Myocyte (in vitro differentiated cells): ENCODE measurements around the gene KRTAP10-6. TPM values are rescaled to one million over a fixed set of nuclear protein-coding genes. Genes with fewer than 3 reads are reported as not detected.
"Not testable (repeated sequence)": the region's sequence is repeated elsewhere in the genome, so short reads cannot be mapped to it uniquely, and the experiment has no call there.

Experiments used
- DNase-seq: peaks from one replicate; pipeline ENCODE4 v3.0.0-alpha.2; 2012; ENCODE audit warnings: low read depth
- total RNA-seq: library from RNA; depleted of rRNA; stranded (reverse); fragments of >200 nt; gene quantifications from 2 replicates; pipeline ENCODE4 v1.2.3, GENCODE V29; 2014

KRTAP10-6 gene
- total RNA-seq, 1 donor from 2014 or later, result not detected

- no peak for DNase-seq
Observed at GRCh38 chr21:44579056-44579832, 13.1 kb downstream of the KRTAP10-6 start.

- no peak for DNase-seq
Observed at GRCh38 chr21:44578371-44579055, 13.8 kb downstream of the KRTAP10-6 start.

- no peak for DNase-seq
Observed at GRCh38 chr21:44576025-44576420, 16.3 kb downstream of the KRTAP10-6 start.

- no peak for DNase-seq
Observed at GRCh38 chr21:44575307-44576024, 16.8 kb downstream of the KRTAP10-6 start.

GRCh38 chr21:44574457-44575306 lies 17.6 kb downstream of the KRTAP10-6 start:
- DNase-seq, result no peak

- not testable (repeated sequence) for DNase-seq
Observed at GRCh38 chr21:44573630-44574456, 18.5 kb downstream of the KRTAP10-6 start, which contains the start of gene KRTAP10-4. Gene KRTAP10-4, plus strand, starts transcription at chr21:44573729. Its CDS starts 30 bp downstream, at chr21:44573759.

- no peak for DNase-seq
Observed at GRCh38 chr21:44572959-44573583, 19.2 kb downstream of the KRTAP10-6 start.

GRCh38 chr21:44571844-44572782 lies 20.2 kb downstream of the KRTAP10-6 start:
- DNase-seq, result no peak

GRCh38 chr21:44571296-44571695 lies 21.0 kb downstream of the KRTAP10-6 start:
- no peak for DNase-seq

- no peak for DNase-seq
Observed at GRCh38 chr21:44569861-44570517, 22.3 kb downstream of the KRTAP10-6 start.

GRCh38 chr21:44568667-44569556 lies 23.4 kb downstream of the KRTAP10-6 start:
- DNase-seq, result no peak

GRCh38 chr21:44568261-44568660 lies 24.0 kb downstream of the KRTAP10-6 start:
- no peak for DNase-seq

- DNase-seq, result no peak
Observed at GRCh38 chr21:44567481-44568171, 24.7 kb downstream of the KRTAP10-6 start.

- no peak for DNase-seq
Observed at GRCh38 chr21:44566403-44566802, 25.9 kb downstream of the KRTAP10-6 start.

- DNase-seq, result no peak
Observed at GRCh38 chr21:44564886-44565598, 27.3 kb downstream of the KRTAP10-6 start.

- DNase-seq, result no peak
Observed at GRCh38 chr21:44564099-44564498, 28.2 kb downstream of the KRTAP10-6 start.
